ENCODE data around the gene THOC6.

GRCh38 chr16:3026609-3027488, 3.0 kb downstream of the THOC6 start:
- TF ChIP-seq, protein P1, sequence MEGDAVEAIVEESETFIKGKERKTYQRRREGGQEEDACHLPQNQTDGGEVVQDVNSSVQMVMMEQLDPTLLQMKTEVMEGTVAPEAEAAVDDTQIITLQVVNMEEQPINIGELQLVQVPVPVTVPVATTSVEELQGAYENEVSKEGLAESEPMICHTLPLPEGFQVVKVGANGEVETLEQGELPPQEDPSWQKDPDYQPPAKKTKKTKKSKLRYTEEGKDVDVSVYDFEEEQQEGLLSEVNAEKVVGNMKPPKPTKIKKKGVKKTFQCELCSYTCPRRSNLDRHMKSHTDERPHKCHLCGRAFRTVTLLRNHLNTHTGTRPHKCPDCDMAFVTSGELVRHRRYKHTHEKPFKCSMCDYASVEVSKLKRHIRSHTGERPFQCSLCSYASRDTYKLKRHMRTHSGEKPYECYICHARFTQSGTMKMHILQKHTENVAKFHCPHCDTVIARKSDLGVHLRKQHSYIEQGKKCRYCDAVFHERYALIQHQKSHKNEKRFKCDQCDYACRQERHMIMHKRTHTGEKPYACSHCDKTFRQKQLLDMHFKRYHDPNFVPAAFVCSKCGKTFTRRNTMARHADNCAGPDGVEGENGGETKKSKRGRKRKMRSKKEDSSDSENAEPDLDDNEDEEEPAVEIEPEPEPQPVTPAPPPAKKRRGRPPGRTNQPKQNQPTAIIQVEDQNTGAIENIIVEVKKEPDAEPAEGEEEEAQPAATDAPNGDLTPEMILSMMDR (IDR thresholded peaks at IDR 0.05): no peak
- TF ChIP-seq EZH2phosphoT487 (IDR thresholded peaks at IDR 0.05): no peak

Measured in neural progenitor cell (in vitro differentiated cells).